Fibroblast of lung (primary cell): ENCODE results near the gene SLC12A6. TPM values are rescaled to one million over a fixed set of nuclear protein-coding genes. Genes with fewer than 3 reads are reported as not detected.
A peak's percentile ranks its signal among the peaks of the same experiment; 100 is the strongest.

Experiments used
- DNase-seq, 2 donors: peaks; one replicate each; pipeline versions ENCODE4 v3.0.0 to v3.0.0-alpha.2; 2010; ENCODE audit warnings: low read depth in 2 of 2
- H2AFZ ChIP-seq: 2 replicates; pipeline ENCODE4 v1.5.1; 2012; ENCODE audit warnings: low read length, control low read depth, inconsistent platforms
- H3K27ac ChIP-seq: 2 replicates; pipeline ENCODE4 v1.5.1; 2011; ENCODE audit warnings: low read length, control low read depth; ENCODE audit not compliant: insufficient read depth
- H3K27me3 ChIP-seq: 2 replicates; pipeline ENCODE4 v1.5.1; 2011; ENCODE audit warnings: mild to moderate bottlenecking, low read length; ENCODE audit not compliant: control insufficient read depth, insufficient read depth
- H3K36me3 ChIP-seq: 2 replicates; pipeline ENCODE4 v1.5.1; 2011; ENCODE audit warnings: low read length; ENCODE audit not compliant: control insufficient read depth, insufficient read depth
- H3K4me1 ChIP-seq: 2 replicates; pipeline ENCODE4 v1.5.1; 2011; ENCODE audit warnings: low read length; ENCODE audit not compliant: control insufficient read depth, insufficient read depth; ENCODE audit errors: extremely low read depth
- H3K4me2 ChIP-seq: 2 replicates; pipeline ENCODE4 v1.5.1; 2011; ENCODE audit warnings: low read length, control low read depth; ENCODE audit not compliant: insufficient read depth; ENCODE audit errors: extremely low read depth
- H3K4me3 ChIP-seq, 4 experiments: fragments of 200-600 bp in 1 of 4; sonication (generic) in 1 of 4; replicated peaks in 1 of 4; 2 replicates each; pipeline ENCODE4 v1.5.1; 2011 to 2016; ENCODE audit warnings: low read length in 4 of 4, low read depth in 3 of 4, mild to moderate bottlenecking in 3 of 4, control low read depth in 2 of 4, inconsistent platforms in 1 of 4, mixed read lengths in 1 of 4; ENCODE audit not compliant: insufficient read depth in 1 of 4; ENCODE audit errors: control extremely low read depth in 1 of 4
- H3K79me2 ChIP-seq: 2 replicates; pipeline ENCODE4 v1.5.1; 2012; ENCODE audit warnings: mild to moderate bottlenecking, low read length, inconsistent platforms; ENCODE audit not compliant: control insufficient read depth, insufficient read depth
- H3K9ac ChIP-seq: 2 replicates; pipeline ENCODE4 v1.5.1; 2011; ENCODE audit warnings: mild to moderate bottlenecking, low read length, control low read depth; ENCODE audit not compliant: insufficient read depth
- H3K9me3 ChIP-seq: 2 replicates; pipeline ENCODE4 v1.5.1; 2012; ENCODE audit warnings: low read depth, low read length; ENCODE audit not compliant: control insufficient read depth, insufficient read depth
- H4K20me1 ChIP-seq: 2 replicates; pipeline ENCODE4 v1.5.1; 2011; ENCODE audit warnings: low read length; ENCODE audit not compliant: control insufficient read depth, insufficient read depth; ENCODE audit errors: extremely low read depth
- CTCF ChIP-seq, 2 donors: IDR thresholded peaks in 1 of 2; conservative IDR thresholded peaks in 1 of 2; 1 replicate in 1 of 2; 2 replicates in 1 of 2; pipeline ENCODE4 v1.5.1; 2011 to 2012; ENCODE audit warnings: low read length in 2 of 2, control low read depth in 1 of 2, inconsistent platforms in 1 of 2, low read depth in 1 of 2, mild to moderate bottlenecking in 1 of 2
- EZH2 ChIP-seq: IDR thresholded peaks from 2 replicates; pipeline ENCODE4 v1.5.1; 2012; ENCODE audit warnings: low read length, control low read depth, mild to moderate bottlenecking; ENCODE audit errors: missing control alignments
- polyA plus RNA-seq, 2 donors: library from polyadenylated mRNA; depleted of rRNA in 1 of 2; stranded (reverse) in 1 of 2; unstranded in 1 of 2; fragments of >200 nt; gene quantifications; 2 replicates each; pipeline ENCODE4 v1.2.1, GENCODE V29; 2011 to 2012; ENCODE audit warnings: missing spikeins in 1 of 2
- total RNA-seq: library from RNA; depleted of rRNA; stranded (reverse); fragments of >200 nt; gene quantifications from 2 replicates; pipeline ENCODE4 v1.2.1, GENCODE V29; 2014

SLC12A6 gene
- total and polyA plus RNA-seq, 2 donors (not counting 1 experiment from before 2014, with no cell fraction given), result 19.2 to 26.9 TPM

DNA sequence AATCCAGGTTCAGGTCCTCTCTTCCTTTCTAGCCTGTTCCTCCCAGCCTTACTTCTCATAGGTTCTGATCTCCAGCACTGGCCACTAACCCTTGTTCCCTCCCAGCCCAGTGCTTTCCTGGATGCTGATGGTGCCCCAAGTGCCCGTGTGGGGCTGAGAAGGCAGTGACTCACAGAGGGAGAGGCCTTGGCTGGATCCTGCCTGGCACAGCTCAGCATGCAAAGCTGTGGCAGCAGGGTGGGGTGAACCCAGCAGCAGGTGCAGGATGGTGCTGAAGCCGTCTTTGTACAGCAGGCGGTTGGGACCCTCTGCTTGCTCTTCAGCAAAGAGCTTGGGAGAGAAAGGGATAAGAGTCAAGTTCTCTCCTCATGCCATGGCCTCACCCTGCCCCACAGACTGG, 21.8 kb upstream of the SLC12A6 start:
- TF ChIP-seq CTCF (conservative IDR thresholded peaks at IDR 0.05 in 1 of 2, IDR thresholded peaks at IDR 0.05 in 1 of 2; ENCODE audit: low read depth in 1 of 2, low read length in 2 of 2), result no peak
- no peak for TF ChIP-seq EZH2
- H3K4me3 ChIP-seq, result no peak overlapping the region
- no peaks in the 10 kb centered on the region for H4K20me1 ChIP-seq
- no peaks in the 10 kb centered on the region for H3K9me3 ChIP-seq
- no peaks in the 10 kb centered on the region for H3K27me3 ChIP-seq
- peaks cover 13% of the 10 kb centered on the region for H3K36me3 ChIP-seq
- no peak overlapping the region for H2AFZ ChIP-seq
- H3K4me2 ChIP-seq, result no peak overlapping the region
- no peaks in the 10 kb centered on the region for H3K79me2 ChIP-seq
- no peak overlapping the region for H3K9ac ChIP-seq
- H3K4me1 ChIP-seq, result no peaks in the 10 kb centered on the region
- H3K27ac ChIP-seq, result no peak overlapping the region
- DNase-seq, result no peak

DNA sequence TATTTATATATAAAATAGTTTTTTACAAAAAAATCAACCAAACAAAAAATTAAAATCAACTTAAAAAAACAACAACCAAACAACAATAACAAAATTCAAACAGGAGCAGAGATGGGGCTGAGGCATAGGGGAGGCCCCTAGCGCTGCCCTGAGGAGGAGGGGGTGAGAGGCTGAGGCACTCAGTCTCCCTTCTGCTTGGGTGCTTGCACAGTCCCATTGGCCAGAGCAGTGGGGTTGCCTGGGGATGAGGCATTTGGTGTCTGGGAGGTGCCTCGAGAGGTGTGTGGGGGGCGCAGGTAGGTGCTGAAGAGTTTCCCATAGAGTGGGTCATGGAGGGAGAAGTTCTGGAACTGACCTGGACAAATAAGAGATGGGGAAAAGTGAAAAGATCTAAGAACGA, 21.4 kb upstream of the SLC12A6 start:
- H3K27me3 ChIP-seq, result no peaks in the 10 kb centered on the region
- DNase-seq, result no peak
- no peaks in the 10 kb centered on the region for H3K79me2 ChIP-seq
- no peak overlapping the region for H3K4me3 ChIP-seq
- H3K9me3 ChIP-seq, result no peaks in the 10 kb centered on the region
- no peak overlapping the region for H3K27ac ChIP-seq
- no peaks in the 10 kb centered on the region for H4K20me1 ChIP-seq
- H2AFZ ChIP-seq, result no peak overlapping the region
- H3K4me1 ChIP-seq, result no peaks in the 10 kb centered on the region
- H3K36me3 ChIP-seq, result peaks cover 13% of the 10 kb centered on the region
- no peak overlapping the region for H3K4me2 ChIP-seq
- H3K9ac ChIP-seq, result no peak overlapping the region
- TF ChIP-seq CTCF (conservative IDR thresholded peaks at IDR 0.05 in 1 of 2, IDR thresholded peaks at IDR 0.05 in 1 of 2; ENCODE audit: low read depth in 1 of 2, low read length in 2 of 2) (no peak), EZH2 (no peak)

GRCh38 chr15:34358367-34358766, 20.8 kb upstream of the SLC12A6 start:
- Histone ChIP-seq H3K79me2 (no peaks in the 10 kb centered on the region), H3K4me3 (no peak overlapping the region), H3K9me3 (no peaks in the 10 kb centered on the region), H3K36me3 (peaks cover 13% of the 10 kb centered on the region), H2AFZ (no peak overlapping the region), H4K20me1 (no peaks in the 10 kb centered on the region), H3K27ac (no peak overlapping the region), H3K4me1 (no peaks in the 10 kb centered on the region), H3K9ac (no peak overlapping the region), H3K4me2 (no peak overlapping the region), H3K27me3 (no peaks in the 10 kb centered on the region)
- TF ChIP-seq EZH2, result no peak
- peak in 1 of 2 donors; percentile 9 for TF ChIP-seq CTCF (conservative IDR thresholded peaks at IDR 0.05 in 1 of 2, IDR thresholded peaks at IDR 0.05 in 1 of 2; ENCODE audit: low read depth in 1 of 2, low read length in 2 of 2)
- no peak for DNase-seq
